ENCODE results near the gene DST. TPM values are rescaled to one million over a fixed set of nuclear protein-coding genes. Genes with fewer than 3 reads are reported as not detected.

The DST gene
- polyA plus RNA-seq, 3 donors: 1.1 to 7.4 (median 3.2) TPM

DNA sequence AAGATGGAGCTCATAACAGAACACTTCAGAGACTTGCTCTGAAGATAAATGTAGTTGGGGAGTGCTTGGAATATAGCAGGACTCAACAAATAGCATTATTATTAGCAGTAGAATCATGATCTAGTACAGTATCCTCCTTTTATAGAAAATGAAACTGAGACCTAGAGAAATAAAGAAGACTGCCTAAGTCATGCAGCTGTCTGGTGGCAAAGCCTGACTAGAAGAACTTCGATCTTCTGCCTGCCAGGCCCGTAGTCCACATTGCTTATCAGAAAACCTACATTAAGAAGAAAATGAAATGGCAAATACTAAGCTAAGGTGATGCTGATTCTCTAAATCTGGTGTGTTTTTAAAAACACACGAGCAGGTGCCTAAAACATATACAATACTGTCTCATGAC lies 46.4 kb upstream of the DST start:
- WGBS (ENCODE audit: insufficient coverage): no CpG with 5 or more reads among the region's 3 CpGs
- no peaks in the 10 kb centered on the region for H3K36me3 ChIP-seq (replicated peaks in 1 of 2; ENCODE audit: control insufficient read depth in 1 of 2, insufficient read depth in 2 of 2, low read length in 2 of 2)
- no peak for DNase-seq
- intact Hi-C loops (cut with micrococcal nuclease): no loop called here
- no peak overlapping the region for H3K27ac ChIP-seq (ENCODE audit: low read depth in 1 of 2, low read length in 2 of 2)
- Mint-ChIP-seq H3K36me3 (no peaks in the 10 kb centered on the region), H3K9me3 (no peaks in the 10 kb centered on the region), H3K4me1 (peaks cover 27% of the 10 kb centered on the region), H3K27me3 (ENCODE audit: low read depth in 3 of 3) (no peaks in the 10 kb centered on the region), H3K4me3 (no peak overlapping the region), H3K27ac (no peak overlapping the region)
- no peaks in the 10 kb centered on the region for H3K9me3 ChIP-seq (replicated peaks in 1 of 2; ENCODE audit: control insufficient read depth in 1 of 2, insufficient read depth in 1 of 2, low read length in 2 of 2)
- no peak overlapping the region for H2AFZ ChIP-seq (ENCODE audit: insufficient read depth, low read depth, low read length, poor library complexity, severe bottlenecking)
- H3K27me3 ChIP-seq (ENCODE audit: control insufficient read depth in 2 of 2, insufficient read depth in 2 of 2, low read length in 2 of 2): no peaks in the 10 kb centered on the region
- peaks cover 16 to 17% of the 10 kb centered on the region in 2 donors for H3K4me1 ChIP-seq (ENCODE audit: control insufficient read depth in 1 of 2, insufficient read depth in 2 of 2, low read length in 2 of 2)
- TF ChIP-seq CTCF (IDR thresholded peaks at IDR 0.05): no peak
- H3K4me2 ChIP-seq (replicated peaks; ENCODE audit: extremely low read depth, low read length, poor library complexity, severe bottlenecking): no peak overlapping the region
- H3K4me3 ChIP-seq (replicated peaks in 1 of 3; ENCODE audit: low read depth in 2 of 3, low read length in 3 of 3): no peak overlapping the region
- H3K9ac ChIP-seq (ENCODE audit: insufficient read depth, low read length, poor library complexity, severe bottlenecking): no peak overlapping the region
- no peaks in the 10 kb centered on the region for H3K79me2 ChIP-seq (ENCODE audit: insufficient read depth, low read length)
- H4K20me1 ChIP-seq (ENCODE audit: insufficient read depth, low read length): no peaks in the 10 kb centered on the region

GRCh38 chr6:56688521-56688920 lies 45.8 kb upstream of the DST start:
- no peak overlapping the region for H3K4me3 Mint-ChIP-seq
- intact Hi-C loops (cut with micrococcal nuclease): no loop called here
- no peak overlapping the region for H3K27ac ChIP-seq (ENCODE audit: low read depth in 1 of 2, low read length in 2 of 2)
- peak overlapping the region in 1 of 7 donors; percentile 8 for H3K27ac Mint-ChIP-seq
- H4K20me1 ChIP-seq (ENCODE audit: insufficient read depth, low read length): no peaks in the 10 kb centered on the region
- no peak for TF ChIP-seq CTCF (IDR thresholded peaks at IDR 0.05)
- H3K4me3 ChIP-seq (replicated peaks in 1 of 3; ENCODE audit: low read depth in 2 of 3, low read length in 3 of 3): no peak overlapping the region
- H3K27me3 Mint-ChIP-seq (ENCODE audit: low read depth in 3 of 3): no peaks in the 10 kb centered on the region
- H3K9me3 Mint-ChIP-seq: no peaks in the 10 kb centered on the region
- WGBS (ENCODE audit: insufficient coverage): 100% methylated on average over 1 of the region's 2 CpGs
- H3K4me1 Mint-ChIP-seq: peaks cover 27% of the 10 kb centered on the region
- peaks cover 16 to 17% of the 10 kb centered on the region in 2 donors for H3K4me1 ChIP-seq (ENCODE audit: control insufficient read depth in 1 of 2, insufficient read depth in 2 of 2, low read length in 2 of 2)
- H3K9me3 ChIP-seq (replicated peaks in 1 of 2; ENCODE audit: control insufficient read depth in 1 of 2, insufficient read depth in 1 of 2, low read length in 2 of 2): no peaks in the 10 kb centered on the region
- no peak overlapping the region for H3K9ac ChIP-seq (ENCODE audit: insufficient read depth, low read length, poor library complexity, severe bottlenecking)
- H3K36me3 Mint-ChIP-seq: no peaks in the 10 kb centered on the region
- H3K36me3 ChIP-seq (replicated peaks in 1 of 2; ENCODE audit: control insufficient read depth in 1 of 2, insufficient read depth in 2 of 2, low read length in 2 of 2): no peaks in the 10 kb centered on the region
- no peak overlapping the region for H2AFZ ChIP-seq (ENCODE audit: insufficient read depth, low read depth, low read length, poor library complexity, severe bottlenecking)
- H3K79me2 ChIP-seq (ENCODE audit: insufficient read depth, low read length): no peaks in the 10 kb centered on the region
- H3K27me3 ChIP-seq (ENCODE audit: control insufficient read depth in 2 of 2, insufficient read depth in 2 of 2, low read length in 2 of 2): no peaks in the 10 kb centered on the region
- no peak for DNase-seq
- no peak overlapping the region for H3K4me2 ChIP-seq (replicated peaks; ENCODE audit: extremely low read depth, low read length, poor library complexity, severe bottlenecking)

Measured in CD14-positive monocyte (primary cell).